B cell (primary cell): ENCODE data around the gene PRKCG.

ENCODE experiments used
- EZH2 ChIP-seq: IDR thresholded peaks from 2 replicates; pipeline ENCODE4 v1.6.1; 2012; ENCODE audit warnings: borderline replicate concordance, low read depth, mild to moderate bottlenecking, moderate library complexity, low read length; ENCODE audit not compliant: insufficient read depth, poor library complexity, severe bottlenecking
- TF ChIP-seq, protein P1 (sequence below): fragments of 200-600 bp; IDR thresholded peaks from one replicate; pipeline ENCODE4 v1.8.0; 2022; ENCODE audit warnings: antibody characterized with exemption, mild to moderate bottlenecking

DNA sequence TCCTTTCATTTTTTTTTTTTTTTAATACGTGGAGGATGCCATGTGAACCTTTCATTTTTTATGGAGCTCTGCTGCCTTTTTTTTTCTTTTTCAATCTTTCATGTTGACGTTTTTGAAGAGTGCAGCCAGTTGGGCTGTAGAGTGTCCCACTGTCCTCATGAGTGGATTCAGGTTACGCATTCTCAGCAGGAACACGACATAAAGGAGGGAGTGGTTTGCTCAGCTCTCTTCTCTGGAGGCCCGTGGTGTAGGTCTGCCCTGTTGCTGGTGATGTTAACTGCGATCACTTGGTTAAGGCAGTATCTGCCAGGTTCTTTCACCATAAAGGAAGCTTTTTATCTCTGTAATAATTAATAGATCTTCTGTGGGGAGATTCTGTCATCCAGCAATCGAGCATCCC lies 54.0 kb downstream of the PRKCG start:
- TF ChIP-seq, protein P1, sequence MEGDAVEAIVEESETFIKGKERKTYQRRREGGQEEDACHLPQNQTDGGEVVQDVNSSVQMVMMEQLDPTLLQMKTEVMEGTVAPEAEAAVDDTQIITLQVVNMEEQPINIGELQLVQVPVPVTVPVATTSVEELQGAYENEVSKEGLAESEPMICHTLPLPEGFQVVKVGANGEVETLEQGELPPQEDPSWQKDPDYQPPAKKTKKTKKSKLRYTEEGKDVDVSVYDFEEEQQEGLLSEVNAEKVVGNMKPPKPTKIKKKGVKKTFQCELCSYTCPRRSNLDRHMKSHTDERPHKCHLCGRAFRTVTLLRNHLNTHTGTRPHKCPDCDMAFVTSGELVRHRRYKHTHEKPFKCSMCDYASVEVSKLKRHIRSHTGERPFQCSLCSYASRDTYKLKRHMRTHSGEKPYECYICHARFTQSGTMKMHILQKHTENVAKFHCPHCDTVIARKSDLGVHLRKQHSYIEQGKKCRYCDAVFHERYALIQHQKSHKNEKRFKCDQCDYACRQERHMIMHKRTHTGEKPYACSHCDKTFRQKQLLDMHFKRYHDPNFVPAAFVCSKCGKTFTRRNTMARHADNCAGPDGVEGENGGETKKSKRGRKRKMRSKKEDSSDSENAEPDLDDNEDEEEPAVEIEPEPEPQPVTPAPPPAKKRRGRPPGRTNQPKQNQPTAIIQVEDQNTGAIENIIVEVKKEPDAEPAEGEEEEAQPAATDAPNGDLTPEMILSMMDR, result no peak
- no peak for TF ChIP-seq EZH2
